Fibroblast of lung (primary cell): Measurements from ENCODE around the gene SLC30A5. TPM values are rescaled to one million over a fixed set of nuclear protein-coding genes. Genes with fewer than 3 reads are reported as not detected.

Source experiments
- DNase-seq, 2 donors: peaks; one replicate each; pipeline versions ENCODE4 v3.0.0 to v3.0.0-alpha.2; 2010; ENCODE audit warnings: low read depth in 2 of 2
- H2AFZ ChIP-seq: 2 replicates; pipeline ENCODE4 v1.5.1; 2012; ENCODE audit warnings: low read length, control low read depth, inconsistent platforms
- H3K27ac ChIP-seq: 2 replicates; pipeline ENCODE4 v1.5.1; 2011; ENCODE audit warnings: low read length, control low read depth; ENCODE audit not compliant: insufficient read depth
- H3K27me3 ChIP-seq: 2 replicates; pipeline ENCODE4 v1.5.1; 2011; ENCODE audit warnings: mild to moderate bottlenecking, low read length; ENCODE audit not compliant: control insufficient read depth, insufficient read depth
- H3K36me3 ChIP-seq: 2 replicates; pipeline ENCODE4 v1.5.1; 2011; ENCODE audit warnings: low read length; ENCODE audit not compliant: control insufficient read depth, insufficient read depth
- H3K4me1 ChIP-seq: 2 replicates; pipeline ENCODE4 v1.5.1; 2011; ENCODE audit warnings: low read length; ENCODE audit not compliant: control insufficient read depth, insufficient read depth; ENCODE audit errors: extremely low read depth
- H3K4me2 ChIP-seq: 2 replicates; pipeline ENCODE4 v1.5.1; 2011; ENCODE audit warnings: low read length, control low read depth; ENCODE audit not compliant: insufficient read depth; ENCODE audit errors: extremely low read depth
- H3K4me3 ChIP-seq, 4 experiments: fragments of 200-600 bp in 1 of 4; sonication (generic) in 1 of 4; replicated peaks in 1 of 4; 2 replicates each; pipeline ENCODE4 v1.5.1; 2011 to 2016; ENCODE audit warnings: low read length in 4 of 4, low read depth in 3 of 4, mild to moderate bottlenecking in 3 of 4, control low read depth in 2 of 4, inconsistent platforms in 1 of 4, mixed read lengths in 1 of 4; ENCODE audit not compliant: insufficient read depth in 1 of 4; ENCODE audit errors: control extremely low read depth in 1 of 4
- H3K79me2 ChIP-seq: 2 replicates; pipeline ENCODE4 v1.5.1; 2012; ENCODE audit warnings: mild to moderate bottlenecking, low read length, inconsistent platforms; ENCODE audit not compliant: control insufficient read depth, insufficient read depth
- H3K9ac ChIP-seq: 2 replicates; pipeline ENCODE4 v1.5.1; 2011; ENCODE audit warnings: mild to moderate bottlenecking, low read length, control low read depth; ENCODE audit not compliant: insufficient read depth
- H3K9me3 ChIP-seq: 2 replicates; pipeline ENCODE4 v1.5.1; 2012; ENCODE audit warnings: low read depth, low read length; ENCODE audit not compliant: control insufficient read depth, insufficient read depth
- H4K20me1 ChIP-seq: 2 replicates; pipeline ENCODE4 v1.5.1; 2011; ENCODE audit warnings: low read length; ENCODE audit not compliant: control insufficient read depth, insufficient read depth; ENCODE audit errors: extremely low read depth
- CTCF ChIP-seq, 2 donors: IDR thresholded peaks in 1 of 2; conservative IDR thresholded peaks in 1 of 2; 1 replicate in 1 of 2; 2 replicates in 1 of 2; pipeline ENCODE4 v1.5.1; 2011 to 2012; ENCODE audit warnings: low read length in 2 of 2, control low read depth in 1 of 2, inconsistent platforms in 1 of 2, low read depth in 1 of 2, mild to moderate bottlenecking in 1 of 2
- EZH2 ChIP-seq: IDR thresholded peaks from 2 replicates; pipeline ENCODE4 v1.5.1; 2012; ENCODE audit warnings: low read length, control low read depth, mild to moderate bottlenecking; ENCODE audit errors: missing control alignments
- polyA plus RNA-seq, 2 donors: library from polyadenylated mRNA; depleted of rRNA in 1 of 2; stranded (reverse) in 1 of 2; unstranded in 1 of 2; fragments of >200 nt; gene quantifications; 2 replicates each; pipeline ENCODE4 v1.2.1, GENCODE V29; 2011 to 2012; ENCODE audit warnings: missing spikeins in 1 of 2
- total RNA-seq: library from RNA; depleted of rRNA; stranded (reverse); fragments of >200 nt; gene quantifications from 2 replicates; pipeline ENCODE4 v1.2.1, GENCODE V29; 2014

The SLC30A5 gene
- total and polyA plus RNA-seq, 2 donors (not counting 1 experiment from before 2014, with no cell fraction given), result 48.0 to 97.1 TPM

GRCh38 chr5:69091771-69092170 lies 2.0 kb upstream of the SLC30A5 start:
- no peak overlapping the region for H3K4me2 ChIP-seq
- no peaks in the 10 kb centered on the region for H3K27me3 ChIP-seq
- no peak overlapping the region for H3K9ac ChIP-seq
- DNase-seq, result no peak
- no peaks in the 10 kb centered on the region for H3K9me3 ChIP-seq
- H2AFZ ChIP-seq, result no peak overlapping the region
- TF ChIP-seq EZH2 (no peak), CTCF (conservative IDR thresholded peaks at IDR 0.05 in 1 of 2, IDR thresholded peaks at IDR 0.05 in 1 of 2; ENCODE audit: low read depth in 1 of 2, low read length in 2 of 2) (no peak)
- peaks cover 4% of the 10 kb centered on the region for H3K4me1 ChIP-seq
- no peaks in the 10 kb centered on the region for H3K36me3 ChIP-seq
- no peaks in the 10 kb centered on the region for H4K20me1 ChIP-seq
- H3K27ac ChIP-seq, result no peak overlapping the region
- H3K79me2 ChIP-seq, result peaks cover 25% of the 10 kb centered on the region
- no peak overlapping the region for H3K4me3 ChIP-seq

GRCh38 chr5:69092969-69093368 lies 845 bp upstream of the SLC30A5 start:
- Histone ChIP-seq H3K27me3 (no peaks in the 10 kb centered on the region), H2AFZ (no peak overlapping the region), H3K4me3 (no peak overlapping the region), H3K4me2 (no peak overlapping the region), H3K9ac (no peak overlapping the region), H3K27ac (no peak overlapping the region), H4K20me1 (no peaks in the 10 kb centered on the region), H3K9me3 (no peaks in the 10 kb centered on the region), H3K79me2 (peaks cover 32% of the 10 kb centered on the region), H3K36me3 (no peaks in the 10 kb centered on the region), H3K4me1 (peaks cover 4% of the 10 kb centered on the region)
- TF ChIP-seq CTCF (conservative IDR thresholded peaks at IDR 0.05 in 1 of 2, IDR thresholded peaks at IDR 0.05 in 1 of 2; ENCODE audit: low read depth in 1 of 2, low read length in 2 of 2) (no peak), EZH2 (no peak)
- no peak for DNase-seq

GRCh38 chr5:69099302-69099701 lies 5.5 kb downstream of the SLC30A5 start:
- H3K36me3 ChIP-seq, result peaks cover 4% of the 10 kb centered on the region
- no peaks in the 10 kb centered on the region for H4K20me1 ChIP-seq

More at GRCh38 chr5:69099302-69099701, 5.5 kb downstream of the SLC30A5 start:
- no peak overlapping the region for H3K4me3 ChIP-seq
- TF ChIP-seq CTCF (conservative IDR thresholded peaks at IDR 0.05 in 1 of 2, IDR thresholded peaks at IDR 0.05 in 1 of 2; ENCODE audit: low read depth in 1 of 2, low read length in 2 of 2) (no peak), EZH2 (no peak)
- H3K79me2 ChIP-seq, result peaks cover 41% of the 10 kb centered on the region
- no peak overlapping the region for H3K27ac ChIP-seq
- no peak overlapping the region for H2AFZ ChIP-seq
- H3K9ac ChIP-seq, result no peak overlapping the region
- H3K4me2 ChIP-seq, result no peak overlapping the region
- H3K9me3 ChIP-seq, result no peaks in the 10 kb centered on the region
- DNase-seq, result no peak
- no peaks in the 10 kb centered on the region for H3K27me3 ChIP-seq
- H3K4me1 ChIP-seq, result peaks cover 4% of the 10 kb centered on the region
